NCI-H2227 (cell line): ENCODE results near the gene CPM.

Experiments
- DNase-seq: peaks from one replicate; lab custom pipeline; 2025; ENCODE audit not compliant: unreplicated experiment; lab: John Stamatoyannopoulos, UW

The CPM gene

GRCh38 chr12:68932961-68933893 lies at the start of gene CPM:
Gene CPM (minus strand): TSS chr12:68933171. CDS start chr12:68932837, 334 bp downstream.
- peak; percentile 60 for DNase-seq

GRCh38 chr12:68981516-68981915 lies 48.5 kb upstream of the CPM start:
- DNase-seq: no peak

DNA sequence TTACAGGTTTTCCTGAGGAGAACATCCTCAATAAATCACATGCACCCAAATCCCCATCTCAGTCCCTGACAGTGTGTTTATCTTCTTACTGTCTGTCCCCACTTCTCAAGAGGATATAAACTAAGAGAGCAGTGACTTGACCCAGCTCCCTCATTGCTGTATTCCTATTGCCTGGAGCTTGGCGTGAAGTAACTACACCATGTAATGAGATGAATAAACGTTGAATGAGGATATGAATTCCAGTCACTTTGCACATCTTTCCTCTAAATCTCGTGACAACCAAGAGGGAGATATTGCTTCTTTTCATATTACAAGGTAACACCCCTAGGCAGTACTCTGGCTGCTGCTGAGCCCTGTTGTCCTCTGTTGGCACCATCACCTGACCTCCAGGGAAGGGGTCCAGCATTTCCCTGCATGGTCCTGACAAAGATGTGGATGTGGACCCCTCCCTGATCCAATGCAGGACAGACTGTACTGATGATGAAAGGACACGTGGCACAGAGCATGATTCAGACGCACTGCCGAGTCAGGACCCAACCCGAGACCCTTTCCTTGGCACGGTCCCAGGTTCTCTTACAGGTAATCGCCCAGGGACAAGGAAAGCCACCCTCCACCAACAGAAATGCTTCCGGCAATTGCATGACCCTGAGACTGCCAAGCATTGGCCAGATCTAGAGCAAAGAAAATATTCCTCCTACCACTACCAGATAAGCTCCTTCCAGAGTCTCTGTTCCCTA lies 47.7 kb upstream of the CPM start:
- no peak for DNase-seq

GRCh38 chr12:68978678-68979077 lies 45.7 kb upstream of the CPM start:
- no peak for DNase-seq

- no peak for DNase-seq
Measured at GRCh38 chr12:68977909-68978610, 45.1 kb upstream of the CPM start.

DNA sequence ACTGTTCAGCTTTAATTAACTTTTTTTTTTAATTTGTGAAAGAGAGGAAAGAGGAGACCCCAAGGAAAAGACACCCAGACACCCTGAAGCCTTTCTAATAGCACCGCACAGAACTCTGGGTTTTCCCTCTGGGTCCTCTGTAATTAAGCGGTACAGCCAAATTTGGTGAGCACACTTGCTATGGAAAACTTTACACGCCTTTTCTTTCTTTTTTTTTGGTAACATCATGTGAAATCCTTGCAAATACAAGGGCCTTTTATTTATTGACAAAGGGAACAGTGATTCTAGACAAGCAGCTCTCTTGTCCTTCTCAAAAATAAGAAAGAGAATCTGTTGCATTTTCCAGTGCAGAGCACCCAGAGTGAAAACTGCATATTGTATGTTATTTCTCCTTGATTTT lies 44.4 kb upstream of the CPM start:
- no peak for DNase-seq

GRCh38 chr12:68976395-68976841 lies 43.4 kb upstream of the CPM start:
- no peak for DNase-seq

DNA sequence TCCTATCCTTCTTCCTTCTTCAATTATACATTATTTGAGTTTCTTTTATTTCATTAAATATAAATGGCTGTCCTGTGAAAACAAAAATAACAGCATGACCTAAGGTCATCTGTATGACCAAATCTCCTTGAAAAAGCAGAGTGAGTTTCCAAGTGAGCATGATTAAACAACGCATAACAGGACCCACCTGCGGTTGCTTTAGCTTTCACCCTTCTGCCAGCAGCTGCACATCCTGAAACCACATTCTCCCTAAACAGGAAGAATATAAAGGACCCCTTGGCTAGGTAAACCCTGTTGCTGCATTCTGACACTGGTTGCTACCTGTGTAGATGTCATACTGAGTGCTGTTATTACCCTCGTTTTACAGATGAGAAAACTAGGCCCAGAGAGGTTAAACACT lies 42.8 kb upstream of the CPM start:
- DNase-seq: no peak

DNA sequence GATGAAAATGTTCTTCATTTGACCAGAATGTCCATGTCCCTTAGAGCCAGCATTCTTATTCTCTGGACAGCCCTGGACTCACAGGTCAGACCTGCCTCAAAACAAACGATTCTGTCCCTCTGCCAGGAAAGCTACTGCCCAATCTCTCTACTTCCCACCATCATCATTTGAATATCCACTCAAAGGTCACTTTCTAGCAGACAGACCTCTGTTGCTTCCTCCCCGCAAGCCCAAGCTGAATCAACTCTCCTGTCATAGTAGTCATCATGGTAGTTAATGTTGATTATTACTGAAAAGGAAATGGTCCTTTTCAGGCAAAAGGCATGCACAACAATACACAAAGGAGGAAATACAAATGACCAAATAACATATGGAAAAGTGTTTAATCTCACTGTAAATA lies 39.6 kb upstream of the CPM start:
- no peak for DNase-seq

GRCh38 chr12:68971404-68971803 lies 38.4 kb upstream of the CPM start:
- no peak for DNase-seq

- no peak for DNase-seq
Measured at GRCh38 chr12:68970951-68971350, 38.0 kb upstream of the CPM start.

DNA sequence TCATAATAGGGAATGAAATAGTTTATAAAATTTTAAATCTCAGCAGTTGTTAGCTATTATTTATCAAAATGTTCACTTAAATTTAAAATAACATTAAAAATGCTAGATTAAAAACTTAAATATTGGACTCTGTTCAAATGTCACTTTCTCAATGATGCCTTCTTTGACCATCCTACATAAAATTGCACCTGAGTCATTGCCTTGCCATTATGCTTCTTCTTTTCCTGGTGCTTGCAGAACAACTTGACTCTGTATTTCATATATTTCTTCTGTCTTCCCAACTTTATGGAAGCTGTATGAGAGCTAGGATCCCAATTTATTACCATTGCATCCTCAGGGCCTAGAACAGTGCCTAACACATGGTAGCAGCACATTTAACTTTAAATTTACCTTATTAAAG lies 37.3 kb upstream of the CPM start:
- no peak for DNase-seq

- no peak for DNase-seq
Measured at GRCh38 chr12:68967046-68967445, 34.1 kb upstream of the CPM start.

GRCh38 chr12:68963856-68964745 lies 31.1 kb upstream of the CPM start:
- no peak for DNase-seq

DNA sequence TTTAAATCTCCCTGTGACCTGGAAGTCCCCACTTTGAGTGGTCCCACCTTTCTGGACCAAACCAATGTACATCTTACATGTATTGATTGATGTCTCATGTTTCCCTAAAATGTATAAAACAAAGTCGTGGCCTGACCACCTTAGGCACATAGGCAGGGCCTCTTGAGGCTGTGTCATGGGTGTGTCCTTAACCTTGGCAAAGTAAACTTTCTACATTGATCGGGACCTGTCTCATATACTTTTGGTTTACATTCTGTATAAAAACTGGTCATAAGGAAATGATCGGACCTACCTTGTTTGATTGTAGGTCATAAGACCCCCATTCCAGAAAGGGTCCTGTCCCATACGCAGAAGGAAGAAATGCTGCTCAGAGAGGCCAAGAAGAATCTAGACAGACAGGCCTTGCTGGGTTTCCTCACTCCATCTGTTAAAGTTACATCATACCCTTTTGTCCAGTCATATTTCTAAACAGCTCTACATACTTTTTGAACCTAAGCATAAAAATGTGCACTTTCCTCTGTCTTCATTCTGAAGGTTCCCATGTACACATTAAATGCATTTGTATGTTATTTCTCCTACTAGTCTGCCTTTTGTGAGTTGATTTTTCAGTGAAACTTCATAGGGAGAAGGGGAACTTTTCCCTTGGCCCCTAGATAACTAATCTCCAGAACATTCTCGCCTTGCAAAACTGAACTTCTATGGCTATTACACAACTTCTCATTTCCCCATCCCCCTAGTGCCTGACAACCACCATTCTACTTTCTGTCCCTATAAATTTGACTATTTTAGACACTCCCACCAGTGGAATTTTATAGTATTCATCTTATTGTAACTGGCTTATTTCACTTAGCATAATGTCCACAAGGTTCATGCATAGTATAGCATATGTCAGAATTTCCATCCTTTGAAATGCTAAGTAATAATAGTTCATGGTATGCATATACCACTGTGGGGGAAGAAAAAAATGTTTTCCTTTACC lies 30.2 kb upstream of the CPM start:
- no peak for DNase-seq

DNA sequence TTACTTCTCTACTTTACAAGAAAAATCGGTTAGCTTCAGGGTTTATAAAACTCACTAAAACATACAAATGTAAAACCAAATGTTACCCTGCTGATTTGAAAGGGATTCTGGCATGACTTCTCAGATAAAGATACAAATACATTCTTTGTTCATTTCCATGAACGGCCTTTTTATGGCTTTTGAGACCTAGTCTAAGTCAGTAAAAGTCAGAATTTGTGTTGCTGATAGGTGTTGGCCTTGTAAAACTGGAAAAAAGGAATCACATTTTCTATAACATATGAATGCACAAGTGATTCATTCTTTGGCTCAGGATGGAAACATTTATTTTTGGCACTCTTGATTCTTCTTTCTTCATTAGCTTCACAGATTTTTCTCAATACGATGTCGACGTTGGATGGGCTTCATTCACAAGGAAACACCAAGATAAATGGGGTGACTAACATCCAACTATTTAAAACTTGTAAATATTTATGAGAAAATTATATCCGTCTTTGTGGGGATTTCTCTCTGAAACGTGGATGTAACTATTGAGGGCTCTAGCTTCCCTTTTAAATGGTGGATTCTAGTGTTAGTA lies 27.0 kb upstream of the CPM start:
- DNase-seq: no peak

- no peak for DNase-seq
Measured at GRCh38 chr12:68959143-68959858, 26.3 kb upstream of the CPM start.

GRCh38 chr12:68958322-68958721 lies 25.4 kb upstream of the CPM start:
- no peak for DNase-seq
